KOPT-K1 (cell line): ENCODE measurements around the gene CLHC1.
A peak's percentile ranks its signal among the peaks of the same experiment; 100 is the strongest.

ENCODE experiments used
- H3K27ac ChIP-seq: fragments of 200-600 bp; sonication (generic); 2 replicates; pipeline ENCODE4 v1.5.1; 2016; ENCODE audit warnings: antibody characterized with exemption, mild to moderate bottlenecking, low read depth, low read length; ENCODE audit not compliant: poor library complexity, severe bottlenecking
- H3K36me3 ChIP-seq: fragments of 200-600 bp; sonication (generic); 2 replicates; pipeline ENCODE4 v1.5.1; 2017; ENCODE audit warnings: antibody characterized with exemption, mild to moderate bottlenecking, low read length, moderate library complexity; ENCODE audit not compliant: insufficient read depth
- H3K9me3 ChIP-seq: fragments of 200-600 bp; sonication (generic); 2 replicates; pipeline ENCODE4 v1.5.1; 2017; ENCODE audit warnings: antibody characterized with exemption, low read length, mild to moderate bottlenecking; ENCODE audit not compliant: insufficient read depth, poor library complexity, severe bottlenecking

Gene CLHC1

GRCh38 chr2:55168221-55169154, 63.6 kb downstream of the CLHC1 start:
- Histone ChIP-seq H3K27ac (no peak overlapping the region), H3K9me3 (no peaks in the 10 kb centered on the region), H3K36me3 (no peaks in the 10 kb centered on the region)

GRCh38 chr2:55165626-55166025, 66.5 kb downstream of the CLHC1 start:
- Histone ChIP-seq H3K27ac (no peak overlapping the region), H3K9me3 (no peaks in the 10 kb centered on the region), H3K36me3 (no peaks in the 10 kb centered on the region)

- Histone ChIP-seq H3K36me3 (no peaks in the 10 kb centered on the region), H3K27ac (no peak overlapping the region), H3K9me3 (no peaks in the 10 kb centered on the region)
Measured at GRCh38 chr2:55164534-55165480, 67.3 kb downstream of the CLHC1 start.

GRCh38 chr2:55163941-55164390, 68.1 kb downstream of the CLHC1 start:
- no peaks in the 10 kb centered on the region for H3K36me3 ChIP-seq
- H3K27ac ChIP-seq: no peak overlapping the region
- no peaks in the 10 kb centered on the region for H3K9me3 ChIP-seq

- Histone ChIP-seq H3K27ac (no peak overlapping the region), H3K36me3 (no peaks in the 10 kb centered on the region)
Measured at GRCh38 chr2:55163274-55163721, 68.8 kb downstream of the CLHC1 start.

GRCh38 chr2:55162284-55163006, 69.6 kb downstream of the CLHC1 start:
- Histone ChIP-seq H3K9me3 (no peaks in the 10 kb centered on the region), H3K36me3 (no peaks in the 10 kb centered on the region), H3K27ac (no peak overlapping the region)

More at GRCh38 chr2:55163274-55163721, 68.8 kb downstream of the CLHC1 start:
- H3K9me3 ChIP-seq: no peaks in the 10 kb centered on the region

GRCh38 chr2:55161295-55162210, 70.5 kb downstream of the CLHC1 start:
- Histone ChIP-seq H3K27ac (no peak overlapping the region), H3K9me3 (no peaks in the 10 kb centered on the region), H3K36me3 (no peaks in the 10 kb centered on the region)

- Histone ChIP-seq H3K9me3 (no peaks in the 10 kb centered on the region), H3K36me3 (no peaks in the 10 kb centered on the region), H3K27ac (no peak overlapping the region)
Measured at GRCh38 chr2:55160422-55160821, 71.7 kb downstream of the CLHC1 start.

GRCh38 chr2:55159752-55160151, 72.3 kb downstream of the CLHC1 start:
- H3K27ac ChIP-seq: no peak overlapping the region
- H3K36me3 ChIP-seq: no peaks in the 10 kb centered on the region
- H3K9me3 ChIP-seq: no peaks in the 10 kb centered on the region

GRCh38 chr2:55159037-55159651, 72.9 kb downstream of the CLHC1 start:
- no peaks in the 10 kb centered on the region for H3K36me3 ChIP-seq
- H3K27ac ChIP-seq: peak overlapping the region; percentile 4
- H3K9me3 ChIP-seq: no peaks in the 10 kb centered on the region

- Histone ChIP-seq H3K36me3 (no peaks in the 10 kb centered on the region), H3K27ac (peak overlapping the region; percentile 5), H3K9me3 (no peaks in the 10 kb centered on the region)
Measured at GRCh38 chr2:55158111-55158814, 73.8 kb downstream of the CLHC1 start.

- Histone ChIP-seq H3K36me3 (no peaks in the 10 kb centered on the region), H3K27ac (no peak overlapping the region), H3K9me3 (no peaks in the 10 kb centered on the region)
Measured at GRCh38 chr2:55157474-55157884, 74.6 kb downstream of the CLHC1 start.

GRCh38 chr2:55156984-55157383, 75.1 kb downstream of the CLHC1 start:
- no peak overlapping the region for H3K27ac ChIP-seq
- H3K9me3 ChIP-seq: no peaks in the 10 kb centered on the region
- H3K36me3 ChIP-seq: no peaks in the 10 kb centered on the region
